ENCODE data around the gene UFD1. TPM values are rescaled to one million over a fixed set of nuclear protein-coding genes. Genes with fewer than 3 reads are reported as not detected.

The UFD1 gene
- total and polyA plus RNA-seq, 9 of the 15 experiments (the other 6 are each of a cell fraction or from before 2014, with no cell fraction given), result 238 to 645 (median 363) TPM

GRCh38 chr22:19447330-19448075, 31.5 kb downstream of the UFD1 start, which contains the start of gene C22orf39 (continued):
- TF ChIP-seq ZNF146 (CRISPR knock-in tag; IDR thresholded peaks at IDR 0.05; ENCODE audit: unreplicated experiment), result no peak
- TF ChIP-seq TFAP4 (CRISPR knock-in tag; IDR thresholded peaks at IDR 0.05; ENCODE audit: borderline replicate concordance), result no peak
- no peak for TF ChIP-seq ZNF232 (CRISPR knock-in tag; IDR thresholded peaks at IDR 0.05)
- TF ChIP-seq MECOM (CRISPR knock-in tag; IDR thresholded peaks at IDR 0.05), result no peak
- no peak for TF ChIP-seq ZNF766 (CRISPR knock-in tag; conservative IDR thresholded peaks at IDR 0.05)
- TF ChIP-seq ZNF263 (CRISPR knock-in tag; IDR thresholded peaks at IDR 0.05; ENCODE audit: borderline replicate concordance), result no peak
- no peak for TF ChIP-seq CREBBP (IDR thresholded peaks at IDR 0.05; ENCODE audit: low read depth, low read length)
- TF ChIP-seq XRCC5 (IDR thresholded peaks at IDR 0.05; ENCODE audit: low read depth, low read length), result 0 out of 2 replicates have a peak, but pooled peaks have one; percentile 49
- TF ChIP-seq CBFA2T3 (IDR thresholded peaks at IDR 0.05), result peak; percentile 27; the same call in 1 of the 2 replicates
- TF ChIP-seq IFI16 (CRISPR knock-in tag; IDR thresholded peaks at IDR 0.05), result no peak
- TF ChIP-seq, protein P1, sequence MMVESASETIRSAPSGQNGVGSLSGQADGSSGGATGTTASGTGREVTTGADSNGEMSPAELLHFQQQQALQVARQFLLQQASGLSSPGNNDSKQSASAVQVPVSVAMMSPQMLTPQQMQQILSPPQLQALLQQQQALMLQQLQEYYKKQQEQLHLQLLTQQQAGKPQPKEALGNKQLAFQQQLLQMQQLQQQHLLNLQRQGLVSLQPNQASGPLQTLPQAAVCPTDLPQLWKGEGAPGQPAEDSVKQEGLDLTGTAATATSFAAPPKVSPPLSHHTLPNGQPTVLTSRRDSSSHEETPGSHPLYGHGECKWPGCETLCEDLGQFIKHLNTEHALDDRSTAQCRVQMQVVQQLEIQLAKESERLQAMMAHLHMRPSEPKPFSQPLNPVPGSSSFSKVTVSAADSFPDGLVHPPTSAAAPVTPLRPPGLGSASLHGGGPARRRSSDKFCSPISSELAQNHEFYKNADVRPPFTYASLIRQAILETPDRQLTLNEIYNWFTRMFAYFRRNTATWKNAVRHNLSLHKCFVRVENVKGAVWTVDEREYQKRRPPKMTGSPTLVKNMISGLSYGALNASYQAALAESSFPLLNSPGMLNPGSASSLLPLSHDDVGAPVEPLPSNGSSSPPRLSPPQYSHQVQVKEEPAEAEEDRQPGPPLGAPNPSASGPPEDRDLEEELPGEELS (CRISPR knock-in tag; IDR thresholded peaks at IDR 0.05; ENCODE audit: borderline replicate concordance), result no peak
- TF ChIP-seq NR0B1 (IDR thresholded peaks at IDR 0.05; ENCODE audit: partially characterized antibody), result no peak
- TF ChIP-seq HMBOX1 (IDR thresholded peaks at IDR 0.05), result no peak
- peak; percentile 98 for TF ChIP-seq CTBP1 (IDR thresholded peaks at IDR 0.05; ENCODE audit: borderline replicate concordance)
- peak; percentile 67 for TF ChIP-seq NFIC (IDR thresholded peaks at IDR 0.05)
- TF ChIP-seq POLR2AphosphoS2 (IDR thresholded peaks at IDR 0.05; ENCODE audit: low read length), result no peak; the same call in 1 of the 2 replicates
- TF ChIP-seq ZNF41 (CRISPR knock-in tag; conservative IDR thresholded peaks at IDR 0.05), result peak; percentile 71
- peak; percentile 52; the same call in 1 of the 2 replicates for TF ChIP-seq GATAD2A (IDR thresholded peaks at IDR 0.05)
- TF ChIP-seq HINFP (tag; conservative IDR thresholded peaks at IDR 0.05; ENCODE audit: low read depth), result no peak
- TF ChIP-seq MCM7 (IDR thresholded peaks at IDR 0.05), result no peak
- TF ChIP-seq, protein P2, sequence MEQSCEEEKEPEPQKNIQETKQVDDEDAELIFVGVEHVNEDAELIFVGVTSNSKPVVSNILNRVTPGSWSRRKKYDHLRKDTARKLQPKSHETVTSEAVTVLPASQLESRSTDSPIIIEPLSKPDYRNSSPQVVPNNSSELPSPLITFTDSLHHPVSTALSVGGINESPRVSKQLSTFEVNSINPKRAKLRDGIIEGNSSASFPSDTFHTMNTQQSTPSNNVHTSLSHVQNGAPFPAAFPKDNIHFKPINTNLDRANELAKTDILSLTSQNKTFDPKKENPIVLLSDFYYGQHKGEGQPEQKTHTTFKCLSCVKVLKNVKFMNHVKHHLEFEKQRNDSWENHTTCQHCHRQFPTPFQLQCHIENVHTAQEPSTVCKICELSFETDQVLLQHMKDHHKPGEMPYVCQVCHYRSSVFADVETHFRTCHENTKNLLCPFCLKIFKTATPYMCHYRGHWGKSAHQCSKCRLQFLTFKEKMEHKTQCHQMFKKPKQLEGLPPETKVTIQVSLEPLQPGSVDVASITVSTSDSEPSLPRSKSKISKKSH (CRISPR knock-in tag; IDR thresholded peaks at IDR 0.05), result peak; percentile 82
